C4-2B (cell line): ENCODE data around the gene PPFIBP1.

Source experiments
- H3K27ac ChIP-seq: fragments of 450-650 bp; 2 replicates; pipeline ENCODE4 v1.5.1; 2017
- CTCF ChIP-seq: fragments of 450-650 bp; conservative IDR thresholded peaks from 2 replicates; pipeline ENCODE4 v1.5.1; 2017; ENCODE audit warnings: mild to moderate bottlenecking
- ZFX ChIP-seq: fragments of 450-650 bp; IDR thresholded peaks from 2 replicates; pipeline ENCODE4 v1.6.1; 2017

Gene PPFIBP1

GRCh38 chr12:27602516-27602915 is 78.5 kb downstream of the PPFIBP1 start:
- TF ChIP-seq ZFX = no peak
- no peak for TF ChIP-seq CTCF
- H3K27ac ChIP-seq = no peak overlapping the region

DNA sequence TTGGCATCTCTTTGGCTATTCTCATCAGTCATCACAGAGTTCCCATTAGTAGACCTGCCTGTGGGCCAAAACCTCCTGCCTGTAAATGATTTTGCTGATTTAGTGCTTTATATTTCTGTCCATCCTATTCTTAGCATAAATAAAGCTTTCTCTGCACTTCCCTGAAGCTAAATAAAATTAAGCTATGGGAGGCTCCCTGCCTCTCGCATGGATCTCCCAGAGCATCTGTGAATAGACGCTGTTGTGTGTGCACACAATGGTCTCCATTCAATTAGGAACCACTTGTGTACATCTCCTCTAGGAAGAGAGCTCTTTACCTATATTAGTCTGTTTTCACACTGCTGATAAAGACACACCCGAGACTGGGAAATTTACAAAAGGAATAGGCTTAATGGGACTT is 80.4 kb downstream of the PPFIBP1 start:
- TF ChIP-seq ZFX (no peak), CTCF (no peak)

DNA sequence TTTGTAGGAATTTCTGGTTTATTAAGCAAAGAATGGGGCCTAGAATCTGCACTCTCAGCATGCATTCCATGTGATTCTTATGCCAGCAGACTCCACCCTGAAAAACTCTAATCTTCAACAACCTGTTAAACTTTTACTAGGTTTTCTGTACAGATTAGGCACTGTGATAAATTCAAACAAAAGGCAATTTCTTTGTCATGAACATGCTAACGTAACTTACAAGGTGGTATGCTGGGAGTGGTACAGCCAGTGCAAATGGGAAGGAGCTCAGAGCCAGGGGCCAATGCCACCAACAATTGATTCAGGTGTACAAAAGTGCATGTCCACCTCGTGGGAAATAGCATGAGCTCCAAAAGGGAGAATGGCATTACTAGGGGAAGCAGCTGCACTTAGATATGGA is 83.0 kb downstream of the PPFIBP1 start:
- TF ChIP-seq CTCF (no peak), ZFX (no peak)
- H3K27ac ChIP-seq = no peak overlapping the region

More for the DNA sequence above, 80.4 kb downstream of the PPFIBP1 start:
- no peak overlapping the region for H3K27ac ChIP-seq

DNA sequence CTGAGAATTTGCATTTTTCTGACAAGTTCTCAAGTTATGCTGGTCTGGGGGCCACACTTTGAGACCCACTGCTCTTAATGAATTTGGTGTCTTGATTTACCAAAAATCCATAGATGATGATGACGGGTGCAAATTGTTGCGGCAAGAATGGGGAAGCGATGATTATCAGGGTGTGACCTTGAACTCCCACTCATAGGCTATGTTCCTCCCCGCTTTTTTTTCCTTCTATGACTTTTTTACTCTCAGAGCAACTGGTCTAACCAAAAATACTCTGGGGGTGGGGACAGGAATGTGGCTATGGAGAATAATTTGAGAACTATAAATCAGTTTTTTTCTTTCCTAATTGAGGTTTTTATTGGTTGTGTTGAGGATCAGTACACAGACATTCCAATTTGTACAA is 83.6 kb downstream of the PPFIBP1 start:
- H3K27ac ChIP-seq = no peak overlapping the region
- TF ChIP-seq ZFX (no peak), CTCF (no peak)

GRCh38 chr12:27608890-27609289 is 84.9 kb downstream of the PPFIBP1 start:
- no peak overlapping the region for H3K27ac ChIP-seq
- TF ChIP-seq ZFX = no peak
- TF ChIP-seq CTCF = no peak

DNA sequence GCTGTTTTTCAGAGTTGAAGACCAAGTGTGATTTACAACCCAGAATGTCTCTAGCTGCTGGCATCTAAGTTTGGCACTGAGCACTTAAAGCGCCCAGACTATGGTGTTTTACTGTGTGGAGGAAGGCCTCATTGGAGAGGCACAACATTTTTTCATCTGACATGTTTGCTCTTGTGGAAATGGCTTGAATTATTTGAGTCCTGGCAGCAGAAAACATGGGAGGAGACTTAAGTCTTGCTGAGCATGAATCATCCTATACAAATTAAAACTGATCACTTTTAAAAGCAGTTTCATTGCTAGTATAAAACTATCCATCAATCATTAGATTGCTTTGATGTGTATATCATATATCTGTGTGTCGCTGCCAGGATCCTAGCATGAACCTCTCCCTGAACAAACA is 86.4 kb downstream of the PPFIBP1 start:
- H3K27ac ChIP-seq = peak overlapping the region; percentile 53; the same call in 1 of the 2 replicates
- TF ChIP-seq ZFX = no peak
- no peak for TF ChIP-seq CTCF

DNA sequence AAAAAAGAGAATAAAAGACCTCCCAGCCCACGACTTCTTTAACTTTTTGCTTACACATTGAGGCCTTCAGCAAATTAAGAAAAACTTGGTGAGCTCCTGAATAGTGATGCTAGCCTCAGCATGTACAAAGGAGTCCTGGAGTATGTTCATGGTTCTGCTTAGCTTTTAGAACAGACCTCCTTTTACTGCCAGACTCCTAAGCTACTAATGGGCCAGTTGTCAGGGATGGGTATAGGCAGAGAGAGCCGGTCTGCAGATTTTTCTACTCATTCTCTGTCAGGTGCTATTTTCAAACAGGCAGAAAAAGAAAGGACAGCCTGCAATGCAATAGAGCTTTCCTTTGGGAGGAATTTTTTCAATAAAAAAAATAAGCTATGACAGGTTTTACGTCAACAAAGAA is 90.4 kb downstream of the PPFIBP1 start:
- TF ChIP-seq ZFX (no peak), CTCF (no peak)
- no peak overlapping the region for H3K27ac ChIP-seq
